Testis (tissue), 3 donors: ENCODE results near the gene PIGS. TPM values are rescaled to one million over a fixed set of nuclear protein-coding genes. Genes with fewer than 3 reads are reported as not detected.

ENCODE experiments used
- DNase-seq: peaks from one replicate; pipeline ENCODE4 v3.0.0-alpha.2; 2019
- H3K27ac ChIP-seq, 2 donors: fragments of 200-600 bp; sonication (generic); one replicate each; pipeline ENCODE4 v1.5.1; 2019
- H3K27me3 ChIP-seq: fragments of 200-600 bp; sonication (generic); one replicate; pipeline ENCODE4 v1.5.1; 2019
- H3K36me3 ChIP-seq: fragments of 200-600 bp; sonication (generic); one replicate; pipeline ENCODE4 v1.5.1; 2017; ENCODE audit warnings: low read depth; ENCODE audit errors: missing control alignments
- H3K4me1 ChIP-seq: fragments of 200-600 bp; sonication (generic); one replicate; pipeline ENCODE4 v1.5.1; 2019
- H3K4me3 ChIP-seq, 2 donors: fragments of 200-600 bp; sonication (generic); one replicate each; pipeline ENCODE4 v1.5.1; 2017 to 2019
- H3K9me3 ChIP-seq: fragments of 200-600 bp; sonication (generic); one replicate; pipeline ENCODE4 v1.5.1; 2017
- CTCF ChIP-seq, 3 experiments: fragments of 450-650 bp in 2 of 3; fragments of 200-600 bp in 1 of 3; sonication (generic) in 1 of 3; IDR thresholded peaks; one replicate each; pipeline ENCODE4 v1.5.1; 2016 to 2019; ENCODE audit warnings: antibody characterized with exemption in 3 of 3, mild to moderate bottlenecking in 2 of 3, moderate library complexity in 1 of 3
- POLR2A ChIP-seq: fragments of 450-650 bp; IDR thresholded peaks from one replicate; pipeline ENCODE4 v1.6.1; 2017; ENCODE audit warnings: antibody characterized with exemption, mild to moderate bottlenecking, moderate library complexity
- WGBS, 2 donors: methylation state at CpG; one replicate each; pipeline ENCODE4 v1.1.5; 2018; 5-methylcytosine and 5-hydroxymethylcytosine counted together
- intact Hi-C: fragments of 100-400 bp; cut with DNase I; formaldehyde crosslinking; loops from one replicate; pipeline ENCODE4 v1.15.1; 2023; ENCODE audit warnings: low total_unique reads
- polyA plus RNA-seq: library from polyadenylated mRNA; stranded (reverse); fragments of 350-450 nt; fragmentation: Illumina TruSeq; extraction: RNeasy Lipid Tissue Mini Kit (QIAGEN cat#74804); gene quantifications from one replicate; pipeline ENCODE4 v1.2.3, GENCODE V29; 2014; ENCODE audit warnings: low read depth, low replicate concordance; ENCODE audit not compliant: insufficient read depth
- total RNA-seq, 2 donors: library from RNA; depleted of rRNA; stranded (reverse); fragments of >200 nt; gene quantifications; one replicate each; pipeline ENCODE4 v1.2.3, GENCODE V29; 2016

Gene PIGS
- total and polyA plus RNA-seq, 3 donors from 2014 or later, result 57.7 to 124 (median 92.4) TPM

GRCh38 chr17:28520687-28521086 is 50.6 kb downstream of the PIGS start:
- WGBS, 2 donors, result 61 to 77% methylated on average over 6 of the region's 6 CpGs
- no peak overlapping the region for H3K27ac ChIP-seq
- H3K4me3 ChIP-seq, result no peak overlapping the region
- H3K36me3 ChIP-seq, result no peaks in the 10 kb centered on the region
- TF ChIP-seq POLR2A (no peak), CTCF (IDR thresholded peaks at IDR 0.05) (no peak)
- DNase-seq, result no peak
- intact Hi-C loops, result no loop called here
- H3K4me1 ChIP-seq, result no peaks in the 10 kb centered on the region
- no peaks in the 10 kb centered on the region for H3K27me3 ChIP-seq
- no peaks in the 10 kb centered on the region for H3K9me3 ChIP-seq

GRCh38 chr17:28519236-28519635 is 52.1 kb downstream of the PIGS start:
- H3K27me3 ChIP-seq, result no peaks in the 10 kb centered on the region
- no peak for TF ChIP-seq CTCF (IDR thresholded peaks at IDR 0.05)
- no peak for TF ChIP-seq POLR2A
- no peaks in the 10 kb centered on the region for H3K9me3 ChIP-seq
- no peak overlapping the region for H3K27ac ChIP-seq
- intact Hi-C loops, result no loop called here
- 84% methylated on average over 5 of the region's 5 CpGs for WGBS, 2 donors
- H3K4me1 ChIP-seq, result no peaks in the 10 kb centered on the region
- H3K4me3 ChIP-seq, result no peak overlapping the region
- no peak for DNase-seq
- H3K36me3 ChIP-seq, result no peaks in the 10 kb centered on the region

- 87 to 89% methylated on average over 7 of the region's 7 CpGs for WGBS, 2 donors
- Histone ChIP-seq H3K4me1 (no peaks in the 10 kb centered on the region), H3K27me3 (no peaks in the 10 kb centered on the region), H3K27ac (no peak overlapping the region), H3K36me3 (no peaks in the 10 kb centered on the region), H3K4me3 (no peak overlapping the region), H3K9me3 (no peaks in the 10 kb centered on the region)
- no peak for TF ChIP-seq POLR2A
- intact Hi-C loops, result no loop called here
- DNase-seq, result no peak
Measured at GRCh38 chr17:28518578-28518977, 52.7 kb downstream of the PIGS start.

GRCh38 chr17:28518132-28518531 is 53.2 kb downstream of the PIGS start:
- H3K9me3 ChIP-seq, result no peaks in the 10 kb centered on the region
- H3K4me1 ChIP-seq, result no peaks in the 10 kb centered on the region
- H3K4me3 ChIP-seq, result no peak overlapping the region
- intact Hi-C loops, result no loop called here
- no peak for DNase-seq
- no peaks in the 10 kb centered on the region for H3K36me3 ChIP-seq
- TF ChIP-seq CTCF (IDR thresholded peaks at IDR 0.05) (no peak), POLR2A (no peak)
- H3K27ac ChIP-seq, result no peak overlapping the region
- 80 to 85% methylated on average over 6 of the region's 6 CpGs for WGBS, 2 donors
- H3K27me3 ChIP-seq, result no peaks in the 10 kb centered on the region

- no peaks in the 10 kb centered on the region for H3K36me3 ChIP-seq
- no peak overlapping the region for H3K4me3 ChIP-seq
- DNase-seq, result no peak
- H3K4me1 ChIP-seq, result no peaks in the 10 kb centered on the region
- no peak for TF ChIP-seq POLR2A
- TF ChIP-seq CTCF (IDR thresholded peaks at IDR 0.05), result no peak
- WGBS, 2 donors, result 100% methylated on average over 1 of the region's 1 CpG
- no peaks in the 10 kb centered on the region for H3K9me3 ChIP-seq
- intact Hi-C loops, result no loop called here
- no peaks in the 10 kb centered on the region for H3K27me3 ChIP-seq
- H3K27ac ChIP-seq, result no peak overlapping the region
Measured at GRCh38 chr17:28515518-28515917, 55.8 kb downstream of the PIGS start.
